GM12878 (cell line): Measurements from ENCODE around the gene DCST1.

Source experiments
- EZH2 ChIP-seq: IDR thresholded peaks from 2 replicates; pipeline ENCODE4 v1.6.1; 2012; ENCODE audit warnings: low read depth, mild to moderate bottlenecking, control low read depth, inconsistent platforms, low read length, borderline replicate concordance; ENCODE audit not compliant: control insufficient read depth
- NBN ChIP-seq: fragments of 450-650 bp; IDR thresholded peaks from 2 replicates; pipeline ENCODE4 v1.6.1; 2016
- NFXL1 ChIP-seq: fragments of 450-650 bp; IDR thresholded peaks from 2 replicates; pipeline ENCODE4 v1.6.1; 2017; ENCODE audit warnings: antibody characterized with exemption, mild to moderate bottlenecking, borderline replicate concordance
- NR2C1 ChIP-seq: fragments of 450-650 bp; IDR thresholded peaks from 2 replicates; pipeline ENCODE4 v1.6.1; 2017; ENCODE audit warnings: antibody characterized with exemption, mild to moderate bottlenecking, moderate library complexity
- REST ChIP-seq: IDR thresholded peaks from 2 replicates; pipeline ENCODE4 v1.6.1; 2012; ENCODE audit warnings: mild to moderate bottlenecking, low read depth, low read length
- YY1 ChIP-seq: IDR thresholded peaks from 2 replicates; pipeline ENCODE4 v1.6.1; 2011; ENCODE audit warnings: low read depth, mild to moderate bottlenecking, low read length
- ZZZ3 ChIP-seq: IDR thresholded peaks from 2 replicates; pipeline ENCODE4 v1.6.1; 2011; ENCODE audit warnings: low read depth; ENCODE audit not compliant: control insufficient read depth, insufficient read length
- TF ChIP-seq, protein P1 (sequence below), 3 experiments: IDR thresholded peaks in 2 of 3; conservative IDR thresholded peaks in 1 of 3; 2 replicates each; pipeline ENCODE4 v1.5.1; 2011; ENCODE audit warnings: low read depth in 3 of 3, low read length in 3 of 3, mild to moderate bottlenecking in 3 of 3, control low read depth in 2 of 3, moderate library complexity in 2 of 3, inconsistent platforms in 1 of 3, mixed read lengths in 1 of 3; ENCODE audit not compliant: control insufficient read depth in 2 of 3, insufficient read depth in 1 of 3; ENCODE audit errors: extremely low read depth in 1 of 3

DNA sequence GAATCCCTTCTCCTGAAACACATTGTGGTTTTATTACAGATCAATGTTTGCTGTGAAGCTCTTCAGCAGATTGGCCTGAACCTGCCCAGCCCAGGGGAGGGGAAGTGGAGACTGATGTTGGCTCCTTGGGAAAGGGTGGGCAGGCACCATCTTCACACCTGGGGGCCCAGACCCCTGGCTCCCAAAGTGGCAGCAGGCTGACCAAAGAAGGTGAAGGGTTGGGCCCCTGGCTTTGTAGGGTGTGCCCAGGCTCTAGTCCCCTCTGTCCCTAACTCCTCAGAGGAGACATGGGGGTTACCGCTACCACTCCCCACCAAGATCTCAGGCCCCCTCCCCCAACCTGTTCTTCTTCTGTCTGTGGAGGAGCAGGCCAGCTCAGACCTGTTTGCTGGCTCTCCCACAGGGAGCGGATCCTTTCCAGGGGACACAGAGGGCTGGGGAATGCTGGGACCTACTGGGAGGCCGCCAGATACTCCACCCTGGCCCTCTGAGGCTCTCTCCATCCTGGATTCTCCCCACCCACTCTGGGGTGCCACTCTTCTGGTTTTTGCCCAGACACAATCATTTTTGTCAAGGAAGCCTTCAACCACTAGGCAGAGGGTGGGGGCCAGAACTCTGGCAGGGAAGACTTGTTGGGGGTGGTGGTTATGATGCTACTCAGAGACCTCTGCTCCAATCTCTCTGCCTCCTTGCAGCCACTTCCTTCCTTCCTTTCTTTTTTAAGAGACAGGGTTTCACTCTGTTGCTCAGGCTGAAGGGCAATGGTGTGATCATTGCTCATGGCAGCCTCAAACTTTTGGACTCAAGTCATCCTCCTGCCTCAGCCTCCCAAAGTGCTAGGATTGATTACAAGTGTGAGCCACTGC lies 40.0 kb downstream of the DCST1 start:
- TF ChIP-seq REST, result no peak
- TF ChIP-seq, protein P1, sequence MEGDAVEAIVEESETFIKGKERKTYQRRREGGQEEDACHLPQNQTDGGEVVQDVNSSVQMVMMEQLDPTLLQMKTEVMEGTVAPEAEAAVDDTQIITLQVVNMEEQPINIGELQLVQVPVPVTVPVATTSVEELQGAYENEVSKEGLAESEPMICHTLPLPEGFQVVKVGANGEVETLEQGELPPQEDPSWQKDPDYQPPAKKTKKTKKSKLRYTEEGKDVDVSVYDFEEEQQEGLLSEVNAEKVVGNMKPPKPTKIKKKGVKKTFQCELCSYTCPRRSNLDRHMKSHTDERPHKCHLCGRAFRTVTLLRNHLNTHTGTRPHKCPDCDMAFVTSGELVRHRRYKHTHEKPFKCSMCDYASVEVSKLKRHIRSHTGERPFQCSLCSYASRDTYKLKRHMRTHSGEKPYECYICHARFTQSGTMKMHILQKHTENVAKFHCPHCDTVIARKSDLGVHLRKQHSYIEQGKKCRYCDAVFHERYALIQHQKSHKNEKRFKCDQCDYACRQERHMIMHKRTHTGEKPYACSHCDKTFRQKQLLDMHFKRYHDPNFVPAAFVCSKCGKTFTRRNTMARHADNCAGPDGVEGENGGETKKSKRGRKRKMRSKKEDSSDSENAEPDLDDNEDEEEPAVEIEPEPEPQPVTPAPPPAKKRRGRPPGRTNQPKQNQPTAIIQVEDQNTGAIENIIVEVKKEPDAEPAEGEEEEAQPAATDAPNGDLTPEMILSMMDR (IDR thresholded peaks at IDR 0.05 in 2 of 3, conservative IDR thresholded peaks at IDR 0.05 in 1 of 3; ENCODE audit: control insufficient read depth in 2 of 3, extremely low read depth in 1 of 3, insufficient read depth in 1 of 3, low read depth in 3 of 3, low read length in 3 of 3), result no peak
- no peak for TF ChIP-seq NR2C1
- TF ChIP-seq EZH2, result no peak
- TF ChIP-seq ZZZ3, result no peak
- TF ChIP-seq YY1, result no peak
- no peak for TF ChIP-seq NBN
- no peak for TF ChIP-seq NFXL1
